Measurements from ENCODE around the gene DLX2. TPM values are rescaled to one million over a fixed set of nuclear protein-coding genes. Genes with fewer than 3 reads are reported as not detected.

Gene DLX2
- total RNA-seq, 4 donors from 2014 or later = not detected

DNA sequence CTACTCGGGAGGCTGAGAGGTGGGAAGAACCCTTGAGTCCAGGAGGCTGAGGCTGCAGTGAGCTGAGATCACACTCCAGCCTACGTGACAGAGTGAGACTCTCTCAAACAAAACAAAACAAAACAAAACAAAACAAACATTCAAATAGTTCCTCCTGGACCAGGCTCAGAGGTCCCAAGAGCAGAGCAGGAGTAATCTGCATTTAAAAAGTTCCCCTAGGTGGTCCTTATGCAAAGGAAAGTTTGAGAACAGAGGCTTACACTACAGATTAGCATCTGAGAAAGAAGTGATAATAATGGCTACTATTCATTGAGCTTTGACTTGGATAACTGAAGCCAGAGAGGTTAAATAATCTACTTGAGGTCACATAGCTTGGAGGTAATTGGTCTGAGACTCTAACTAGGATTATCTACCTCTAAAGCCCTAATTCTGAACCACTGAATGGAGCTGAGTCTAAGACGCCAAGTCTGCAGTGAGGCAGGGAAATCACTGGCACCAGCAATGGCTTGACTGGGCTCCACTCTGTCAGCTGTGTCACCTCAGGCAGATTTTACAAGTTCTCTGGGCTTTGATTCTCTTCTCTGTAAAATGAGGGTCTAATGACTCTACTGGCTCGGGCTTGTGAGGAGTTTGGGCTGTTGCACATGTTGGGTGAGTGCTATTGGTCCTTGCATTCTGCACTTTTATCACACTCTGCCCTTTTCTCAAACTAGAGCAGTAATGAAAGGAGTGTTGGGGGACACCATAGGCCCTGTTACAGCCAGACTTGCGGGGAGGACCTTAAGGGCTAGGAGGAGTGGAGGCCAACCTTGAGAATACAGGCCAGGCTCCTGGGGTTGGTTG, 29.2 kb upstream of the DLX2 start:
- intact Hi-C loops (cut with DNase I; ENCODE audit: low total_unique reads) = no loop called here
- no peaks in the 10 kb centered on the region for H3K9me3 ChIP-seq
- no peak overlapping the region for H3K27ac ChIP-seq
- H3K4me3 ChIP-seq = no peak overlapping the region
- no peaks in the 10 kb centered on the region for H3K36me3 ChIP-seq
- no peak for DNase-seq
- ATAC-seq = no peak
- in situ Hi-C loops (cut with MboI; ENCODE audit: low sequenced_read_pairs in 4 of 4) = loop anchor here in 1 of 4 donors (25.0 kb wide), 1 partner anchor 545 kb away; no protein-coding TSS in a partner anchor
- TF ChIP-seq POLR2A (IDR thresholded peaks at IDR 0.05) (no peak), CTCF (IDR thresholded peaks at IDR 0.05 in 4 of 5, conservative IDR thresholded peaks at IDR 0.05 in 1 of 5) (no peak)
- H3K4me1 ChIP-seq = no peaks in the 10 kb centered on the region
- H3K27me3 ChIP-seq = no peaks in the 10 kb centered on the region

DNA sequence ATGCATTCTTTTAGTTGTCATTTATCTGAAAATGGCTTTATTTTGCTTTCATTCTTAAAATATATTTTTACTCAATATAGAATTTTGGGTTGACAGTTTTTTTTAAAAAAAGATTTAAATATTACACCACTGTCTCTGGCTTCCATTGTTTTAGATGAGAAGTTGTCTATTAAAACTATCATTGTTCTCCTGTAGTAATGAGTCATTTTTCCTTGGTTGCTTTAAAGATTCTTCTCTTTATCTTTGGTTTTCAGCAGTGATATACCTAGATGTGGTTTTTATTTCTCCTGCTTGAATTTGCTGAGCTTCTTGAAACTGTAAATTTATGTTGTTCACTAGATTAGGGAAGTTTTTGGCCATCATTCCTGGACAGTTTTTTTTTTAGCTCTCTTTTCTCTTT, 26.7 kb upstream of the DLX2 start:
- Histone ChIP-seq H3K36me3 (no peaks in the 10 kb centered on the region), H3K9me3 (no peaks in the 10 kb centered on the region), H3K4me1 (no peaks in the 10 kb centered on the region), H3K27ac (no peak overlapping the region), H3K4me3 (no peak overlapping the region), H3K27me3 (no peaks in the 10 kb centered on the region)
- ATAC-seq (no peak), DNase-seq (no peak)
- TF ChIP-seq POLR2A (IDR thresholded peaks at IDR 0.05) (no peak), CTCF (IDR thresholded peaks at IDR 0.05 in 4 of 5, conservative IDR thresholded peaks at IDR 0.05 in 1 of 5) (no peak)
- in situ Hi-C loops (cut with MboI; ENCODE audit: low sequenced_read_pairs in 4 of 4) = loop anchor here in 1 of 4 donors (25.0 kb wide), 1 partner anchor 542 kb away; no protein-coding TSS in a partner anchor
- intact Hi-C loops (cut with DNase I; ENCODE audit: low total_unique reads) = loop anchor here (5.0 kb wide), 1 partner anchor 532 kb away; no protein-coding TSS in a partner anchor

GRCh38 chr2:172128484-172128883, 25.8 kb upstream of the DLX2 start:
- no peak for ATAC-seq
- in situ Hi-C loops (cut with MboI; ENCODE audit: low sequenced_read_pairs in 4 of 4) = loop anchor here in 1 of 4 donors (25.0 kb wide), 1 partner anchor 541 kb away; no protein-coding TSS in a partner anchor
- Histone ChIP-seq H3K9me3 (no peaks in the 10 kb centered on the region), H3K4me1 (no peaks in the 10 kb centered on the region), H3K36me3 (no peaks in the 10 kb centered on the region), H3K27me3 (no peaks in the 10 kb centered on the region), H3K27ac (no peak overlapping the region), H3K4me3 (no peak overlapping the region)
- intact Hi-C loops (cut with DNase I; ENCODE audit: low total_unique reads) = loop anchor here (5.0 kb wide), 1 partner anchor 531 kb away; no protein-coding TSS in a partner anchor
- DNase-seq = no peak
- TF ChIP-seq POLR2A (IDR thresholded peaks at IDR 0.05) (no peak), CTCF (IDR thresholded peaks at IDR 0.05 in 4 of 5, conservative IDR thresholded peaks at IDR 0.05 in 1 of 5) (no peak)

DNA sequence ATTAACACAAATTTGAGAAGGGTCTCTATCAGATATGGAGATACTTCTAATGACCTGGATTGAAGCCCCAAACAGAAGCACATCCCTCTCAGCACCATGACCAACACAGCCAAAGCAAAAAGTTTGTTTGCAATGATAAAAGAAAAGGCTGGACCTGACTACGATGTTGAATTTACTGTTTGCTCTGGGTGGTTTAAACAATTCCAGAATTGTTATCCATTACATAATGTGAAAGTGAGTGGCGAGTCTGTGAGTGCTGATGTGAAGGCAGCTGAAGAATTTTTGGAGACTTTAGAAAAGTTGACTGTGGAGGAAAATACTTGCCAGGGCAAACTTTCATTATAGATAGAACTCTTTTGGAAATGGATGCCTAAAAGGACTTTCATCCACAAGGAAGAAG, 17.4 kb upstream of the DLX2 start:
- Histone ChIP-seq H3K36me3 (no peaks in the 10 kb centered on the region), H3K4me3 (no peak overlapping the region), H3K9me3 (no peaks in the 10 kb centered on the region), H3K4me1 (no peaks in the 10 kb centered on the region), H3K27me3 (peaks cover 0 to 4% (median 0%) of the 10 kb centered on the region in 3 donors), H3K27ac (no peak overlapping the region)
- in situ Hi-C loops (cut with MboI; ENCODE audit: low sequenced_read_pairs in 4 of 4) = loop anchor here (25.0 kb wide), 3 partner anchors 308 to 533 kb away; no protein-coding TSS in a partner anchor
- ATAC-seq = no peak
- no peak for DNase-seq
- intact Hi-C loops (cut with DNase I; ENCODE audit: low total_unique reads) = no loop called here
- no peak for TF ChIP-seq CTCF (IDR thresholded peaks at IDR 0.05 in 4 of 5, conservative IDR thresholded peaks at IDR 0.05 in 1 of 5)
- no peak for TF ChIP-seq POLR2A (IDR thresholded peaks at IDR 0.05)

Measured in gastrocnemius medialis (tissue), 4 donors.